HL-60 (cell line): ENCODE results near the gene WDR19.
"Not testable (repeated sequence)": the region's sequence is repeated elsewhere in the genome, so short reads cannot be mapped to it uniquely, and the experiment has no call there.

Experiments used
- CTCF ChIP-seq: IDR thresholded peaks from one replicate; pipeline ENCODE4 v1.5.1; 2011; ENCODE audit warnings: low read length, control low read depth, inconsistent platforms; ENCODE audit not compliant: insufficient read depth
- GABPA ChIP-seq: IDR thresholded peaks from 2 replicates; pipeline ENCODE4 v1.6.1; 2012; ENCODE audit warnings: low read depth
- POLR2AphosphoS5 ChIP-seq: IDR thresholded peaks from 2 replicates; pipeline ENCODE4 v1.6.1; 2012; ENCODE audit warnings: low read depth
- REST ChIP-seq: IDR thresholded peaks from 2 replicates; pipeline ENCODE4 v1.6.1; 2012; ENCODE audit warnings: low read depth; ENCODE audit not compliant: insufficient replicate concordance
- SPI1 ChIP-seq: IDR thresholded peaks from 2 replicates; pipeline ENCODE4 v1.6.1; 2012; ENCODE audit warnings: low read depth, mild to moderate bottlenecking, borderline replicate concordance

GRCh38 chr4:39180629-39181028 is 1.7 kb upstream of the WDR19 start:
- not testable (repeated sequence) for TF ChIP-seq CTCF, REST, POLR2AphosphoS5, GABPA, SPI1
